Renal cortical epithelial cell (primary cell): Measurements from ENCODE around the gene NEUROD6. TPM values are rescaled to one million over a fixed set of nuclear protein-coding genes. Genes with fewer than 3 reads are reported as not detected.

ENCODE experiments used
- total RNA-seq: library from RNA; depleted of rRNA; stranded (reverse); fragments of >200 nt; gene quantifications from 2 replicates; pipeline ENCODE4 v1.2.3, GENCODE V29; 2014

The NEUROD6 gene
- total RNA-seq, 1 donor from 2014 or later, result not detected

Other genes starting within 250 kb of the NEUROD6 start
- gene ITPRID1, start 173.4 kb upstream of the NEUROD6 start, total RNA-seq, result not detected in 2 replicates